Kidney epithelial cell (primary cell): Measurements from ENCODE around the gene LZTR1. TPM values are rescaled to one million over a fixed set of nuclear protein-coding genes. Genes with fewer than 3 reads are reported as not detected.

Experiments used
- DNase-seq: peaks from one replicate; pipeline ENCODE4 v3.0.0-alpha.2; 2010; ENCODE audit warnings: low read depth
- H3K27me3 ChIP-seq: 2 replicates; pipeline ENCODE4 v1.6.0; 2011; ENCODE audit warnings: low read length; ENCODE audit not compliant: control insufficient read depth, insufficient read depth
- H3K36me3 ChIP-seq: 2 replicates; pipeline ENCODE4 v1.5.1; 2011; ENCODE audit warnings: low read length; ENCODE audit not compliant: control insufficient read depth, insufficient read depth
- H3K4me3 ChIP-seq: 2 replicates; pipeline ENCODE4 v1.5.1; 2011; ENCODE audit warnings: low read depth, mild to moderate bottlenecking, control low read depth, low read length
- CTCF ChIP-seq: IDR thresholded peaks from 2 replicates; pipeline ENCODE4 v1.5.1; 2011; ENCODE audit warnings: mild to moderate bottlenecking, moderate library complexity, low read length, control low read depth, inconsistent platforms; ENCODE audit not compliant: insufficient read depth, poor library complexity, severe bottlenecking
- total RNA-seq: library from RNA; depleted of rRNA; stranded (reverse); fragments of >200 nt; gene quantifications from 2 replicates; pipeline ENCODE4 v1.2.3, GENCODE V29; 2015

The LZTR1 gene
- total RNA-seq, 1 donor from 2014 or later: 45.2 TPM

- H3K27me3 ChIP-seq: peaks cover 18% of the 10 kb centered on the region
- TF ChIP-seq CTCF: no peak
- no peaks in the 10 kb centered on the region for H3K36me3 ChIP-seq
- no peak for DNase-seq
- H3K4me3 ChIP-seq: peak overlapping the region; percentile 14
Measured at GRCh38 chr22:20965104-20965887, 16.8 kb upstream of the LZTR1 start.

DNA sequence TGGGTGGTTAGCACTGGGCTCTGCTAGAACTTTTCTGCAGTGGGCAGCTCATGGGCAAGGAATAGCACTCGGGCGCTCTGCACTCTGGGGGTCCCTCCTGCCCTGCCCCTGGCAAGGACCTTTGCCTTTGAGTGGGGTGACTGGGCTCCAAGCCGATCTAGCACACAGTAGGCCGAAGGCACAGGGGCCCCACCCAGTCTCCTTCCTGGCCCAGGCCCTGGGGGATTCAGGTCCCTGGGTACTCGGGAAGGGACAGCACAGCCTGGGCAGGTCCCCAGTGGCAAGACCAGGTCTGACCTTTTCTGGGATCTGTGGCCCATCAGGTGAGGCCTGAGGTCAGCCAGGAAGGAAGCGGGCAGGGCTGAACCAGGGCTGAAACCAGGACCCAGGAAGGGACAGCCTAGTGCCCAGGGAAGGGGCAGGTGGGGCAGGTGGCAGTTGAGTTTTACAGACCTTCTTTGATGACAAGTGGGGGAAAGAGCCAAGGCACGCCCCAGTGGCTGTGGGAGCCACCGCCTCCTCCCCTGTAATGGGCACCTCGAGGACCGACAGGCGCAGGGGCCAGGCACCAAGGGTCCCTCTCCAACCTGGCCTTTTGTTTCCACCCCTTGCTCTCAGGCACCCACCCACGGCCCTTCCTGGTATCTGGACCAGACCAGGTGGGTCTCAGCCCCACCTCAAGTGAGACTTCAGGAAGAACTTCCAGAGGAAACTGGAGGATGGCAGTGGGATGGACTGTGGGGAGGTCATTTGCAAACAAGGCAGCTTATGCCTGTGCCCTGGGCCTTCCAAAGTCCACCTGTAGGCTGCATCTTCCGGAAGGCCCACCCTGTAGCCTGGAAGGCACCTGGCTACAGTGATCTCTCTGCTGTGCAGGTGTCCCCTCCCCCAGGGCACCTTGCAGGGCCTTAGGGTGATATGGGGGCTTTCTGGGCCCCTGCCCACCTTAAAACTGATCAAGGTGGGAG, 15.9 kb upstream of the LZTR1 start:
- H3K36me3 ChIP-seq: no peaks in the 10 kb centered on the region
- H3K4me3 ChIP-seq: no peak overlapping the region
- peaks cover 18% of the 10 kb centered on the region for H3K27me3 ChIP-seq
- no peak for TF ChIP-seq CTCF
- no peak for DNase-seq

DNA sequence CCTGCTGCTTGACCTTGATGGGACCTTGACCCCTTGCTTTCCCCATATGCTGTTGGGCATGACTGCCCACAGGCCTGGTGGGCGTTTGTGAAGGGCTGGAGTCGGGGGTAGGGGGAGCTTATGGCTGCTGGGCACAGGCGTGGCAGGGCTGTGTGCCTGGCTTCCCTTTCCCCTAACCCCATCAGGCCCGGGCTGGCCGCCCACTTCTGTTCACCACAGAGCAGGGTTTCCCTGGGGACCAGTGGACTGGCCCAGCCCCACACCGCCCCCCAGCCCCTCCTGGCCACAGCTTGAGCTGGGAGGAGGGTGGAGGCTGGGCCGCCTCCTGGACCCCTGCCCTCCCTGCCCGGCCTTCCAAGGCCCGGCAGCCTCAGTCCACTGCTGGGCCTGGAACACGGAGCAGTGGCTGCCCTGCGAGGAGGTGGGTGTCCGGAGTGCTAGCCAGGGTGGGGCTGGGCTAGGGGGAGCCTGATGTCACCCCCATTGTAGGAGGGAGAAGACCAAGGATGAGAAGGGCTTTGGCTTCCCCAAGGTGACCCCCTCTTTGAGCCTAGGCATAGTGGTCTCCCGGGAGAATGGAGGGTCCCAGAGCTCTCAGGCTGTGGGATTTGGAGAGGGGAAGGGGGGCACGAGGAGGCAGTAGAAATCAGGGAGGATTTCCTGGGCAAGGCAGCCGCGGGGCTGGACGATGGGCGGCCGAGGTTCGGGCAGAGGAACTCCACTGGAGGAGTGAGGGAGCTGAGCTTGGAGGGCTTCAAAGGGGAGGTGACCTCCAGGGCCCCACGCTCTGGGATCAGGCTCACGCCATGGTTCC, 15.0 kb upstream of the LZTR1 start, which contains the start of gene AIFM3:
TSS of gene AIFM3 (plus strand) at position 373 of the 814 bp plus-strand sequence. CDS start 690 bp downstream, outside the sequence.
- H3K27me3 ChIP-seq: peaks cover 18% of the 10 kb centered on the region
- H3K36me3 ChIP-seq: no peaks in the 10 kb centered on the region
- no peak for DNase-seq
- no peak within 1 kb of the TSS for H3K4me3 ChIP-seq
- TF ChIP-seq CTCF: no peak

- peaks cover 18% of the 10 kb centered on the region for H3K27me3 ChIP-seq
- no peak for DNase-seq
- no peaks in the 10 kb centered on the region for H3K36me3 ChIP-seq
- no peak overlapping the region for H3K4me3 ChIP-seq
- no peak for TF ChIP-seq CTCF
Measured at GRCh38 chr22:20967697-20968211, 14.3 kb upstream of the LZTR1 start.

DNA sequence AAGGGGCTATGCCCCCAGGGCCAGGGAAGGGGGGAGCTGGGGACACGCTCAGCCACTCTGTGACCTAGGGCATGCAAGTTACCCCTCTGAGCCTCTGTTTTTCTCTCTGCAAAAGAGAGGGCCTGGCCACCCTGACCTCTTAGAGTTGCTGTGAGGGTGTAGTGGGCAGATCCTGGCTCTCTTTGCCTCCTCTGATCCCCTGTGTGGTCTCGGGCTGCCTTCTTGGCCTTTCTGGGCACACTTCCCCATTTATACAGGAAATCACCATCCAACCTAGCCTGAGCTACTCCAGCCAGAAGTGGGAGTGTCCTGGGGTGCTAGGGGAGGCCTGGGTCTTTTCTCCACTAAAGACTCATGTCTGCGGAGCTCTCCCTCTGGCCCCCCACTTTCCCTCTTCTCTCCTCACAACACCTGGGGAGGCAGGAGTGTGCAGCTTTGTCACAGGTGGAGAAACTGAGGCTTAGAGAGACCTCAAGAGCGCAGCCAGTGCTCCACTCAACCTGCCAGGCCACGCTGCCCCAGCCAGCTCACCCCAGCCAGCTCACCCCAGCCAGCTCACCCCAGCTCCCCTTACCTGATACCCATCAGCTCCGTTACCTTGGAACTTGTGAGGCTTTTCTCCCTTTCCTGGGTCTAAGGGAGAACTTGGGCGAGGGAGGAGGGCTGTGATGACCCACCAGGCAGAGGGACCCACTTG, 13.7 kb upstream of the LZTR1 start:
- Histone ChIP-seq H3K4me3 (no peak overlapping the region), H3K27me3 (peaks cover 18% of the 10 kb centered on the region), H3K36me3 (no peaks in the 10 kb centered on the region)
- no peak for TF ChIP-seq CTCF
- no peak for DNase-seq
